Activated naive CD4-positive, alpha-beta T cell treated with anti-CD3 and anti-CD28 coated beads, Interleukin-2, amount 10 ng/mL, durations not matched to agents 7 days and 5 days (primary cell): ENCODE measurements around the gene KIF17.
A peak's percentile ranks its signal among the peaks of the same experiment; 100 is the strongest.

Source experiments
- CTCF ChIA-PET: fragments of 350-600 bp; sonication (Branson Sonifier 250); formaldehyde crosslinking; loops from one replicate; lab custom pipeline; 2021; ENCODE audit warnings: antibody characterized with exemption; lab: Charles Lee
- DNase-seq: peaks from one replicate; pipeline ENCODE4 v3.0.0-alpha.2; 2020
- H3K27ac Mint-ChIP-seq: one replicate; pipeline ENCODE4 v1.8.0; 2021; ENCODE audit warnings: mild to moderate bottlenecking, moderate library complexity, mixed read lengths
- H3K27me3 Mint-ChIP-seq: one replicate; pipeline ENCODE4 v1.8.0; 2021; ENCODE audit warnings: mild to moderate bottlenecking, mixed read lengths
- H3K36me3 Mint-ChIP-seq: one replicate; pipeline ENCODE4 v1.8.0; 2021; ENCODE audit warnings: mixed read lengths
- H3K4me1 Mint-ChIP-seq: one replicate; pipeline ENCODE4 v1.8.0; 2021; ENCODE audit warnings: mixed read lengths
- H3K4me3 Mint-ChIP-seq: one replicate; pipeline ENCODE4 v1.8.0; 2021; ENCODE audit warnings: mild to moderate bottlenecking, moderate library complexity, mixed read lengths
- H3K9me3 Mint-ChIP-seq: one replicate; pipeline ENCODE4 v1.8.0; 2021; ENCODE audit warnings: mixed read lengths

KIF17 gene

GRCh38 chr1:20717452-20718342 lies at the start of gene KIF17:
KIF17 (minus strand) TSS chr1:20718007; CDS start chr1:20717706, 301 bp downstream.
- DNase-seq = peak; percentile 77
- CTCF ChIA-PET = no interaction called here
- Mint-ChIP-seq H3K9me3 (no peaks in the 10 kb centered on the region), H3K27ac (no peak within 1 kb of the TSS), H3K27me3 (peaks cover 72% of the 10 kb centered on the region), H3K36me3 (peaks cover 3% of the 10 kb centered on the region), H3K4me1 (peaks cover 15% of the 10 kb centered on the region), H3K4me3 (peak within 1 kb of the TSS; percentile 60)

DNA sequence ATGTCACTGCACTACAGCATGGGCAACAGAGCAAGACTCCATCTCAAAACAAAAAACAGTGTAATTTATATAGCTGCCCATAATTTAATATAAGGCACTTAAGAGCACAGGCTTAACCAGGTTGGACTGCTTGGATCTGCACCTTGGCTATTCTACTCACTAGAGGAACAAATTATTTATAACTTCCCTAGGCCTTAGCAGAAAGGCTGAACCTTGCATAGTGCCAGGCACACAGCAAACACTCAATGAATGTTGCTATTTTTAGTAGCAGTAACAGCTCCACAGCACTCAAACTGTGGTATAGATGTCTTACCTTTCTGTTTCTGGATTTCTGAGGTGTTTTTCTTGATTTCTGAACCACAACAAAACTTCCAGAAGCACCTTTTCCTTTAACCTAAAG lies 49.5 kb upstream of the KIF17 start:
- no peaks in the 10 kb centered on the region for H3K9me3 Mint-ChIP-seq
- H3K36me3 Mint-ChIP-seq = peaks cover 60% of the 10 kb centered on the region
- no peak overlapping the region for H3K27ac Mint-ChIP-seq
- CTCF ChIA-PET = interaction anchor here (1.6 kb wide), 1 partner anchor 70 kb away, joined by 3 read pairs; no protein-coding TSS in a partner anchor
- no peaks in the 10 kb centered on the region for H3K4me1 Mint-ChIP-seq
- no peak overlapping the region for H3K4me3 Mint-ChIP-seq
- H3K27me3 Mint-ChIP-seq = no peaks in the 10 kb centered on the region
- DNase-seq = no peak

DNA sequence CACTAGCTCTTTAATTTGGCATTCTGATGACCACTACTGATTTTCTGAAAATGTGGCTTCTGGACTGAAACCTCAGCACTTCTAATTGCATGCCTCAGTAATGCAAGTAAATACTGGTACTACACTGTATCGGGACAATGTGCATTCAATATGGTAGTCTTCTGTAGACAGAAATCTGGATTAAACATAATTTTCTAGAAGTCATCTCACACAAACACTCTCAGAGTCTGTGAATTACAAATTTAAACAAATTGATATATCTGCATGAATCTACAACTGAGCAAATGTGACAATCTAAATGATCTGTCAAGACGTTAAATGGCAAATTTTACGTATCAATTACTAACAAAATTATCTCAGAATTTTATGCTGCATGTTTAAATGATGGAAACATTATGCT lies 45.6 kb upstream of the KIF17 start:
- no peak for DNase-seq
- no peaks in the 10 kb centered on the region for H3K4me1 Mint-ChIP-seq
- no peak overlapping the region for H3K4me3 Mint-ChIP-seq
- CTCF ChIA-PET = no interaction called here
- no peaks in the 10 kb centered on the region for H3K9me3 Mint-ChIP-seq
- H3K27me3 Mint-ChIP-seq = no peaks in the 10 kb centered on the region
- H3K27ac Mint-ChIP-seq = no peak overlapping the region
- H3K36me3 Mint-ChIP-seq = peaks cover 61% of the 10 kb centered on the region

- H3K27ac Mint-ChIP-seq = no peak overlapping the region
- no peaks in the 10 kb centered on the region for H3K27me3 Mint-ChIP-seq
- DNase-seq = no peak
- CTCF ChIA-PET = no interaction called here
- no peak overlapping the region for H3K4me3 Mint-ChIP-seq
- no peaks in the 10 kb centered on the region for H3K9me3 Mint-ChIP-seq
- H3K36me3 Mint-ChIP-seq = peaks cover 62% of the 10 kb centered on the region
- no peaks in the 10 kb centered on the region for H3K4me1 Mint-ChIP-seq
These were observed 42.5 kb upstream of the KIF17 start for GRCh38 chr1:20760322-20760721.

DNA sequence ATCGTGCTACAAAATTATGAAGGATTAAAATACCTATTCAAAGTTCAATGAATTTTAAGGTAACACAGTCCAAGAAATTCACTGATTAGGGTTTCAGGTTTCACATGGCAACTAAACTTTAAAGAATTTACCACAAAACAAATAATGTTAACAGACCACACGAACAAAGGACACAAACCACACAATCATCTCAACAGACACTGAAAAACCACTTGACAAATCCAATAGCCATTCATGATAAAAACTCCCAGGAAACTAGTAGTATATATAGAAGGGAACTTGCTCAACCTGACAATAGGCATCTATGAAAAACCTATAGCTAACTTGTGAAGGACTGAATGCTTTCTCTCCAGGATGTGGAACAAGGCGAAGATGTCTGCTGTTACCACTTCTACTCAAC lies 35.8 kb upstream of the KIF17 start:
- no peak overlapping the region for H3K4me3 Mint-ChIP-seq
- no peak for DNase-seq
- H3K36me3 Mint-ChIP-seq = peaks cover 48% of the 10 kb centered on the region
- no peaks in the 10 kb centered on the region for H3K4me1 Mint-ChIP-seq
- no peaks in the 10 kb centered on the region for H3K27me3 Mint-ChIP-seq
- H3K27ac Mint-ChIP-seq = no peak overlapping the region
- no peaks in the 10 kb centered on the region for H3K9me3 Mint-ChIP-seq
- CTCF ChIA-PET = no interaction called here

GRCh38 chr1:20751462-20751990 lies 33.7 kb upstream of the KIF17 start:
- H3K27ac Mint-ChIP-seq = no peak overlapping the region
- no peaks in the 10 kb centered on the region for H3K27me3 Mint-ChIP-seq
- CTCF ChIA-PET = no interaction called here
- DNase-seq = no peak
- H3K36me3 Mint-ChIP-seq = peaks cover 54% of the 10 kb centered on the region
- H3K4me3 Mint-ChIP-seq = no peak overlapping the region
- H3K4me1 Mint-ChIP-seq = no peaks in the 10 kb centered on the region
- H3K9me3 Mint-ChIP-seq = no peaks in the 10 kb centered on the region

GRCh38 chr1:20742671-20743070 lies 24.9 kb upstream of the KIF17 start:
- H3K4me3 Mint-ChIP-seq = no peak overlapping the region
- H3K9me3 Mint-ChIP-seq = no peaks in the 10 kb centered on the region
- no peak overlapping the region for H3K27ac Mint-ChIP-seq
- peaks cover 66% of the 10 kb centered on the region for H3K36me3 Mint-ChIP-seq
- DNase-seq = no peak
- CTCF ChIA-PET = interaction anchor here (1.4 kb wide), 1 partner anchor 46 kb away, joined by 3 read pairs; no protein-coding TSS in a partner anchor
- no peaks in the 10 kb centered on the region for H3K4me1 Mint-ChIP-seq
- H3K27me3 Mint-ChIP-seq = no peaks in the 10 kb centered on the region

- H3K9me3 Mint-ChIP-seq = no peaks in the 10 kb centered on the region
- H3K4me3 Mint-ChIP-seq = no peak overlapping the region
- DNase-seq = no peak
- peaks cover 60% of the 10 kb centered on the region for H3K36me3 Mint-ChIP-seq
- H3K27ac Mint-ChIP-seq = no peak overlapping the region
- H3K27me3 Mint-ChIP-seq = no peaks in the 10 kb centered on the region
- H3K4me1 Mint-ChIP-seq = no peaks in the 10 kb centered on the region
- CTCF ChIA-PET = interaction anchor here (0.8 to 1.1 kb wide), 2 partner anchors 44 to 455 kb away, joined by 3 read pairs; no protein-coding TSS in a partner anchor
These were observed 23.0 kb upstream of the KIF17 start for GRCh38 chr1:20740781-20741180.

DNA sequence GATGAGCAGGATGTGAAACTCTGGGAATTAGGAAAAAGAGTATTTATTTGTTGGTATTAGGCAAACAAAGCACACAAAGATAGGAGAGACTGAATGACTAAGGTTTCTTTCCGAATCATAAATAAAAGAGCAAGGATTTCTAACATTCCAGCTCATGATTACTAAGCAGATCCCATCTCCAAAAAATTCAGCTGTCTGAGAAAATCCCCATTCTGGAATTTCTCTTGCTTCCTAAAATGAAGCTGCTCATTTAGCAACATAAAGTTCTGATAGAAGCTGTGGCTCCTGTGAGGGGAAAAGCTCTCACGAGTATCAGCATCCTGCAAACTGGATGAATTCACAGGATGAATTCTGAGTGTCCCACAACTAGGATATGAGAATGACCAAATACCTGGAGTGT lies 21.4 kb upstream of the KIF17 start:
- CTCF ChIA-PET = no interaction called here
- H3K27me3 Mint-ChIP-seq = no peaks in the 10 kb centered on the region
- no peaks in the 10 kb centered on the region for H3K9me3 Mint-ChIP-seq
- H3K36me3 Mint-ChIP-seq = peaks cover 49% of the 10 kb centered on the region
- no peaks in the 10 kb centered on the region for H3K4me1 Mint-ChIP-seq
- no peak overlapping the region for H3K4me3 Mint-ChIP-seq
- no peak overlapping the region for H3K27ac Mint-ChIP-seq
- no peak for DNase-seq

GRCh38 chr1:20735581-20736111 lies 17.8 kb upstream of the KIF17 start:
- H3K27me3 Mint-ChIP-seq = peaks cover 30% of the 10 kb centered on the region
- H3K9me3 Mint-ChIP-seq = no peaks in the 10 kb centered on the region
- H3K4me3 Mint-ChIP-seq = no peak overlapping the region
- H3K4me1 Mint-ChIP-seq = peaks cover 17% of the 10 kb centered on the region
- no peak for DNase-seq
- H3K27ac Mint-ChIP-seq = no peak overlapping the region
- peaks cover 34% of the 10 kb centered on the region for H3K36me3 Mint-ChIP-seq
- CTCF ChIA-PET = interaction anchor here (0.9 kb wide), 1 partner anchor 34 kb away, joined by 3 read pairs; no protein-coding TSS in a partner anchor

GRCh38 chr1:20733360-20733975 lies 15.7 kb upstream of the KIF17 start:
- Mint-ChIP-seq H3K27me3 (peaks cover 52% of the 10 kb centered on the region), H3K36me3 (peaks cover 21% of the 10 kb centered on the region), H3K27ac (no peak overlapping the region), H3K4me1 (peaks cover 21% of the 10 kb centered on the region), H3K4me3 (peak overlapping the region; percentile 75), H3K9me3 (no peaks in the 10 kb centered on the region)
- CTCF ChIA-PET = interaction anchor here (0.6 to 0.9 kb wide), 3 partner anchors 37 to 454 kb away, joined by 3 to 4 read pairs (median 3); no protein-coding TSS in a partner anchor
- DNase-seq = no peak

GRCh38 chr1:20732588-20733359 lies 15.0 kb upstream of the KIF17 start, which contains the start of gene SH2D5:
SH2D5 (minus strand) TSS chr1:20732703; CDS start chr1:20728044, 4,659 bp downstream.
- Mint-ChIP-seq H3K9me3 (no peaks in the 10 kb centered on the region), H3K4me3 (peak within 1 kb of the TSS; percentile 75), H3K4me1 (peaks cover 21% of the 10 kb centered on the region), H3K36me3 (peaks cover 15% of the 10 kb centered on the region), H3K27ac (no peak within 1 kb of the TSS), H3K27me3 (peaks cover 58% of the 10 kb centered on the region)
- CTCF ChIA-PET = interaction anchor here (0.5 to 1.6 kb wide), 2 partner anchors 36 to 51 kb away, joined by 3 to 4 read pairs; no protein-coding TSS in a partner anchor
- DNase-seq = peak; percentile 79

- Mint-ChIP-seq H3K36me3 (peaks cover 8% of the 10 kb centered on the region), H3K27ac (no peak overlapping the region), H3K9me3 (no peaks in the 10 kb centered on the region), H3K4me1 (peaks cover 21% of the 10 kb centered on the region), H3K27me3 (peaks cover 62% of the 10 kb centered on the region), H3K4me3 (peak overlapping the region; percentile 75)
- peak; percentile 67 for DNase-seq
- CTCF ChIA-PET = interaction anchor here (0.5 to 1.6 kb wide), 2 partner anchors 35 to 51 kb away, joined by 3 to 4 read pairs; no protein-coding TSS in a partner anchor
These were observed 14.3 kb upstream of the KIF17 start for GRCh38 chr1:20732071-20732587.
